HL-60 (cell line): ENCODE data around the gene IST1.

Experiments used
- DNase-seq, 2 experiments: peaks; one replicate each; pipeline ENCODE4 v3.0.0-alpha.2; 2010 to 2020; ENCODE audit warnings: low read depth in 1 of 2, low spot score in 1 of 2
- H3K27ac ChIP-seq: fragments of 250-450 bp; sonication (Bioruptor Pico); replicated peaks from 2 replicates; pipeline ENCODE4 v1.5.1; 2020; ENCODE audit warnings: mild to moderate bottlenecking, moderate library complexity
- H3K27me3 ChIP-seq: fragments of 250-450 bp; sonication (Bioruptor Pico); 2 replicates; pipeline ENCODE4 v1.5.1; 2021; ENCODE audit warnings: mild to moderate bottlenecking, moderate library complexity; ENCODE audit not compliant: insufficient read depth, poor library complexity, severe bottlenecking
- H3K4me3 ChIP-seq: replicated peaks from 2 replicates; pipeline ENCODE4 v1.5.1; 2011; ENCODE audit warnings: mild to moderate bottlenecking, control low read depth, low read length; ENCODE audit not compliant: insufficient read depth
- GABPA ChIP-seq: IDR thresholded peaks from 2 replicates; pipeline ENCODE4 v1.6.1; 2012; ENCODE audit warnings: low read depth
- POLR2AphosphoS5 ChIP-seq: IDR thresholded peaks from 2 replicates; pipeline ENCODE4 v1.6.1; 2012; ENCODE audit warnings: low read depth
- SPI1 ChIP-seq: IDR thresholded peaks from 2 replicates; pipeline ENCODE4 v1.6.1; 2012; ENCODE audit warnings: low read depth, mild to moderate bottlenecking, borderline replicate concordance
- TF ChIP-seq, protein P1 (sequence below): IDR thresholded peaks from one replicate; pipeline ENCODE4 v1.5.1; 2011; ENCODE audit warnings: low read length, control low read depth, inconsistent platforms; ENCODE audit not compliant: insufficient read depth
- TF ChIP-seq, protein P2 (sequence below): IDR thresholded peaks from 2 replicates; pipeline ENCODE4 v1.6.1; 2012; ENCODE audit warnings: low read depth; ENCODE audit not compliant: insufficient replicate concordance

Gene IST1

DNA sequence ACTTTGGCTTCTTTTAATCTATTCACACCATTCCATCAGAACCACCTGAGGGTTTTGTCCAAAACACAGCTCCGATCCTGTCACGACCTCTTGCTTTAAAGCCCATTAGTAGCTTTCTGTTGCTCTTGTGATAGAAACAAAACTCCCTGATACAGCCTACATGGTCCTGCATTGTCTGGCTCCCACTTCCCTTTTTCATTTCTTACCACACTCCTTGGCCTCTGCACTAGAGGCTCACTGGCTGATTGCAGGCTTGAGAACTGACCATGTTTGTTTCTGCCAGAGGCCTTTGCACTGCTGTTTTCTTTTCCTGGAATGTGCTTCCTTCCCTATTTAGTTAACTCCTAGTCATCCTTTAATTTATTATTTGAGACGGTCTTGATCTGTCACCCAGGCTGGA, 23.7 kb downstream of the IST1 start:
- Histone ChIP-seq H3K27me3 (no peaks in the 10 kb centered on the region), H3K27ac (no peak overlapping the region), H3K4me3 (no peak overlapping the region)
- TF ChIP-seq SPI1: peak; percentile 99
- TF ChIP-seq, protein P1, sequence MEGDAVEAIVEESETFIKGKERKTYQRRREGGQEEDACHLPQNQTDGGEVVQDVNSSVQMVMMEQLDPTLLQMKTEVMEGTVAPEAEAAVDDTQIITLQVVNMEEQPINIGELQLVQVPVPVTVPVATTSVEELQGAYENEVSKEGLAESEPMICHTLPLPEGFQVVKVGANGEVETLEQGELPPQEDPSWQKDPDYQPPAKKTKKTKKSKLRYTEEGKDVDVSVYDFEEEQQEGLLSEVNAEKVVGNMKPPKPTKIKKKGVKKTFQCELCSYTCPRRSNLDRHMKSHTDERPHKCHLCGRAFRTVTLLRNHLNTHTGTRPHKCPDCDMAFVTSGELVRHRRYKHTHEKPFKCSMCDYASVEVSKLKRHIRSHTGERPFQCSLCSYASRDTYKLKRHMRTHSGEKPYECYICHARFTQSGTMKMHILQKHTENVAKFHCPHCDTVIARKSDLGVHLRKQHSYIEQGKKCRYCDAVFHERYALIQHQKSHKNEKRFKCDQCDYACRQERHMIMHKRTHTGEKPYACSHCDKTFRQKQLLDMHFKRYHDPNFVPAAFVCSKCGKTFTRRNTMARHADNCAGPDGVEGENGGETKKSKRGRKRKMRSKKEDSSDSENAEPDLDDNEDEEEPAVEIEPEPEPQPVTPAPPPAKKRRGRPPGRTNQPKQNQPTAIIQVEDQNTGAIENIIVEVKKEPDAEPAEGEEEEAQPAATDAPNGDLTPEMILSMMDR: no peak
- peak; percentile 42 to 78 for DNase-seq

DNA sequence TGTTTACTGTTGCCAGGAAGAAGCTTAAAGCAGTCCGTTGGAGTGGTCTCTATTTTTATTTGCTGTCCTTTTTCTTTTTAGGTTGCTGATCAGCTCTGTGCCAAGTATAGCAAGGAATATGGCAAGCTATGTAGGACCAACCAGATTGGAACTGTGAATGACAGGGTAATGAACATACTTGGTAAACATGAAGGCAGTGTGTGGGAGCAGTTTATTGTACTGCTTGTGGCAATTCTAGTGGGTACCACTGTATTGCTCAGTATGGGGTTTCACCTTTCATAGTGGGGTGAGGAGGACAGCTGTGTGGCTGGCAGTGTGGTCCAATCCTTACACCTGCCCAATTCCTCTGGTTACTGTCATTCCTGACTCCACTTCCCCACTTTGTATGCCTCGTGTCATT, 25.3 kb downstream of the IST1 start:
- no peak for DNase-seq
- Histone ChIP-seq H3K27ac (no peak overlapping the region), H3K4me3 (no peak overlapping the region), H3K27me3 (no peaks in the 10 kb centered on the region)
- TF ChIP-seq, protein P2, sequence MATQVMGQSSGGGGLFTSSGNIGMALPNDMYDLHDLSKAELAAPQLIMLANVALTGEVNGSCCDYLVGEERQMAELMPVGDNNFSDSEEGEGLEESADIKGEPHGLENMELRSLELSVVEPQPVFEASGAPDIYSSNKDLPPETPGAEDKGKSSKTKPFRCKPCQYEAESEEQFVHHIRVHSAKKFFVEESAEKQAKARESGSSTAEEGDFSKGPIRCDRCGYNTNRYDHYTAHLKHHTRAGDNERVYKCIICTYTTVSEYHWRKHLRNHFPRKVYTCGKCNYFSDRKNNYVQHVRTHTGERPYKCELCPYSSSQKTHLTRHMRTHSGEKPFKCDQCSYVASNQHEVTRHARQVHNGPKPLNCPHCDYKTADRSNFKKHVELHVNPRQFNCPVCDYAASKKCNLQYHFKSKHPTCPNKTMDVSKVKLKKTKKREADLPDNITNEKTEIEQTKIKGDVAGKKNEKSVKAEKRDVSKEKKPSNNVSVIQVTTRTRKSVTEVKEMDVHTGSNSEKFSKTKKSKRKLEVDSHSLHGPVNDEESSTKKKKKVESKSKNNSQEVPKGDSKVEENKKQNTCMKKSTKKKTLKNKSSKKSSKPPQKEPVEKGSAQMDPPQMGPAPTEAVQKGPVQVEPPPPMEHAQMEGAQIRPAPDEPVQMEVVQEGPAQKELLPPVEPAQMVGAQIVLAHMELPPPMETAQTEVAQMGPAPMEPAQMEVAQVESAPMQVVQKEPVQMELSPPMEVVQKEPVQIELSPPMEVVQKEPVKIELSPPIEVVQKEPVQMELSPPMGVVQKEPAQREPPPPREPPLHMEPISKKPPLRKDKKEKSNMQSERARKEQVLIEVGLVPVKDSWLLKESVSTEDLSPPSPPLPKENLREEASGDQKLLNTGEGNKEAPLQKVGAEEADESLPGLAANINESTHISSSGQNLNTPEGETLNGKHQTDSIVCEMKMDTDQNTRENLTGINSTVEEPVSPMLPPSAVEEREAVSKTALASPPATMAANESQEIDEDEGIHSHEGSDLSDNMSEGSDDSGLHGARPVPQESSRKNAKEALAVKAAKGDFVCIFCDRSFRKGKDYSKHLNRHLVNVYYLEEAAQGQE: no peak
- TF ChIP-seq SPI1: no peak
- no peak for TF ChIP-seq POLR2AphosphoS5
- TF ChIP-seq GABPA: no peak
- TF ChIP-seq, protein P1: no peak

DNA sequence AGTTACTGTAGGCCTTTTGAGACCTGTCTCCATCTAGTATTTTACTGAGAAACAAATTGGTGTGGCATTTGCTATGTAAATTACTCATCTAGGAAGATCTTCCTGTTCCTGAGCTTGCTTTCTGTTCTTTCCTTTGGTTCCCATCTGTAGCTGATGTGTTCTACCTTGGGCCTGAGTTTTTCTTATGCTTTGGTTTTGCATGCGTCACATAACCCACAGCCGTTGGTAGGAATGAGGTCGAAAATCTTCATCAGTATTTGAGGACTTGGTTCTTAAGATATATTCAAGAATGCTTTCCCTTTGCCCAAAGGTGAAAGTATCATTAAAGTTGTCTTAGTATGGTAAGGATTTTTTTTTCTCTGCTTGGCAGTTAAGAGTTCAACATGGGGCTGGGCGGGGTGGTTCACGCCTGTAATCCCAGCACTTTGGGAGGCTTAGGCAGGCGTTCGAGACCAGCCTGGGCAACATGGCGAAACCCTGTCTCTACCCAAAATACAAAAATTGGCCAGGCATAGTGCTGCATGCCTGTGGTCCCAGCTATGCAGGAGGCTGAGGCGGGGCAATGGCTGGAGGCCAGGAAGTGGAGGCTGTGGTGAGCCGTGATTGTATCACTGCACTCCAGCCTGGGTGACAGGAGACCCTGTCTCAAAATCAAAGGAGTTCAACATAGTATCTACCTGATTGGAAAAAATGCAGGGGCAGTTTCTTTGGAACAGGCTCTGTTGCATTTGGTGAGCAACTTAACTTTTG, 28.8 kb downstream of the IST1 start:
- no peaks in the 10 kb centered on the region for H3K27me3 ChIP-seq
- no peak overlapping the region for H3K27ac ChIP-seq
- no peak overlapping the region for H3K4me3 ChIP-seq
- TF ChIP-seq, protein P1: no peak
- TF ChIP-seq POLR2AphosphoS5: no peak
- no peak for TF ChIP-seq SPI1
- TF ChIP-seq GABPA: no peak
- TF ChIP-seq, protein P2: no peak
- DNase-seq: no peak

DNA sequence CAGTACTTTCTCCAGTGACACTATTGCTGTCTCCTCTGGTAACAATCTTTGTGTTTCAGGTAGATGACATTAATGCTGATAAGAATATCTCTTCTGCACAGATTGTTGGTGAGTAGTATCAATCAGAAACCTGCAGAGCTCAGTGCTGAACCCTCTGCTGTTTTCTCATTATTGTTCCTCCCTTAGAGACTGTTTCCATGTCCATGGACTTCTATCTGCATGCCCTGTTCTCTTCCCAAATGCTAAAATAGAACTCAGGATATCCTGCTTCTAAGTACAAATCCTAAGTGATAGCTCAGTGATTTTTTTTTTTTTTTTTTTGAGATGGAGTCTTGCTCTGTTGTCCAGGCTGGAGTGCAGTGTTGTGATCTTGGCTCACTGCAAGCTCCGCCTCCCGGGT, 29.4 kb downstream of the IST1 start:
- Histone ChIP-seq H3K27ac (no peak overlapping the region), H3K4me3 (no peak overlapping the region), H3K27me3 (no peaks in the 10 kb centered on the region)
- DNase-seq: no peak
- TF ChIP-seq, protein P2: no peak
- TF ChIP-seq SPI1: no peak
